ENCODE results near the gene SKP1.

Gene SKP1

DNA sequence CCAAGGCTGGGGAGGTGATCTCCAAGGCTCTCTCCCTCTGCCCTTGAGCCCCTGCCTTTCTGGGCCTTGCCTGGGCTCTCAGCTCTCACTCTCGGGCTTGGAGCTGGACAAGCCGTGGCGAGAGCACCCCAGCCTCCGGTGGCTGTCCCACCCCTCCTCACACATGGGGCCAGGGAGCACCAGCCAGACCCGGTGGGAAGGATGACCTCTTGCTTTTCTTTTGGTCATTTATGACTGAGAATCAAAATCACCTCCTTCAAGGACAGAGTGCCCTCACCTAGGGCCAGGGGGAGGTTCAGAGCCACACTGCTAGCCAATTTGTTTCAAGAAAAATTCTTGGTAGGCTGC lies 48.1 kb downstream of the SKP1 start:
- no peak for DNase-seq

DNA sequence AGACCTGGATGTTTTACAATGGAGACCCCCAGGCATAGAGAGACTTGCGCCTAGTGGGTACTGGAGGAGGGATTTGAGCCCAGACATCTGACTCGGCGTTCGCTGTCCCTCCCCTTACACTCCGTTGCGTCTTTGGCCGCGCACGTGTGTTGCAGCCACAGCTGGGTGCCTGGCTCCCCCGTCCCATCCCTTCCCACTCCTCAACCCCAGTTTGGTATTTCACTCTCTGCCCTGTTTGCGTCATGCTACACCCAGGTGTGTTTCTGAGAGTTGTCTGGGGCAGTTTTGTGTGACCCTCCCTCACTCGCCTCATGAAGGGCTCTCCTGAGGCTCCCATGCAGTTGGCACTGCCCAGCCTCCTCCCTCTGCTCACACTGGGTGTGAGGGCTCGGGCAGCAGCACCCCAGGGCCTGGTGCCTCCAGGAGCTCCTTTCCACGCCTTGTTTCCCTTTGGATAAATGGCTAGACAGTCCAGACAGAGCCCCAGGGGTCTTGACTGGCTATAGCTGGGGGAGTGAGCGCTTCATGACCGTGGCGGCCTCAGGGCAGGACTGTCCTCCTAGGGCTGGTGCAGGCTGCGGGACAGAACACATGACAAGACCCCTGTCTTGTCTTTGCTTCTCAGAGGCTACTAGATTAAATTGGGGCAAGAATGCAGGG lies 48.6 kb downstream of the SKP1 start:
- no peak for DNase-seq

DNA sequence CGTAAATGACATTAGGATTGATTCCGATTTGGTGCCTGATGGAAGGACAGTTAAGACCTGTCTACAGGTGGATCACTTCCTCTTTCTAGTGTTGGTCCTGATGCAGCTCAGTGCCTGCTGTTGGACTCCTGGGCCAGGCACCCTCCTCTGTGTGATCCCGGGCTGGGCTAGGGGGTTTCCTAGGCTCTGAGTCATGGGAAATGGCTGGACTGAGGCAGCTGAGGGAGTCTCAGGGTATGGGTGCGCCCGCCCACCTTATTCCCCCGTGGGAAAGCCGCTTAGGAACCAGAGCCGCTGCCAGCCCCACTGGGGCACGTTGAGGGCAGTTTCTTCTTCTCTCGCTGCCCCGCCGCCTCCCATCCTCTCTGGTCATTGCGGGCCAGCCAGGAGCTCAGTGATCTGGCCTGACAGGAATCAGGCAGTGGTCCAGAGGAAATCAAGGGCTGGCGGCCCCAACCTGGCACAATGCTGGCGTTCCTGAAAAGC lies 49.3 kb downstream of the SKP1 start:
- DNase-seq, result no peak

DNA sequence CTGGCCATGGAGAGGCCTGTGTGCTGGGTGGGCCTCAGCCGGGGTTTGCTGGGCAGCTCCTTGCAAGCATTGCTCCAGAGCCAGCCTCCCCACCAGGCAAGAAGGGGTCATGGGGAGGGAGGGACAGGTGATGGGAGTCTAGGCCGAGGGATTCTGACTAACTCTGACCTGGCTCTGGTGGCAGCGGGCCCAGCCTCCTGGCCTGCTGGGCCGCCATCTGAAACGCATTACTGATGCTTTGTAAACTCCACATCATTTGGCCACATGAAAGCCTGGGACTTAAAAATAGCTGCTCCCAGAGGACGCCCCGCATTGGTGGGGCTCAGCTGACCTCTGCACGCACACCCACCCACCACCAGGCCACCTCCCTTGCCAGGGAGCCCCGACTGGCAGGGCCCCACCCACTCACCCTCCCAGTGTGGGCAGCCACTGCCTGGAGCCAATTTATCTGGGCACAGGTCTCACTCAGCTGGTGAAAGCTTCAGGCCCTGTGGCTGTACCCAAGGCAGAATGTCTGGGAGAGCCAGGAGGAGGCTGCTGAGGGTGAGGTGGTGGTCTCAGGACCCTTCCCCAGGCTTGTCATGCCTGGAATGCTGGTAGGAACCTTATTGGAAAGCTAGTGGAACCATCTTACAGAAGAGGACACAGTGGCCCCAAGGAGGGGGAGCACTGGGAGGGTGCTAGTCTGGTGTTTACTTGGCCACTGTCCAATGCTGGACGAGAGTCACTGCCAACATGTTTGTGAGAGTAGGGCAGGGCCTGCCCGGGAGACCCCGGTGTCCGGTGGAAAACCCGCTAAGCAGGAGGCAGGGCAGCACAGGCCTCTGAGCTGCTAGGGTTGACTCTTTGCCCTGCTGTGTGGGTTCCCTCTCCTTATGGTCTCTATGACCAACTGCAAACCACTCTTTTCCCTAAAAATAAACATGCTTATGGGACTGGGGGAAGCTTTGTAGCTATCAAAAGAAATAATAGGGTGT lies 51.4 kb downstream of the SKP1 start:
- DNase-seq, result no peak

DNA sequence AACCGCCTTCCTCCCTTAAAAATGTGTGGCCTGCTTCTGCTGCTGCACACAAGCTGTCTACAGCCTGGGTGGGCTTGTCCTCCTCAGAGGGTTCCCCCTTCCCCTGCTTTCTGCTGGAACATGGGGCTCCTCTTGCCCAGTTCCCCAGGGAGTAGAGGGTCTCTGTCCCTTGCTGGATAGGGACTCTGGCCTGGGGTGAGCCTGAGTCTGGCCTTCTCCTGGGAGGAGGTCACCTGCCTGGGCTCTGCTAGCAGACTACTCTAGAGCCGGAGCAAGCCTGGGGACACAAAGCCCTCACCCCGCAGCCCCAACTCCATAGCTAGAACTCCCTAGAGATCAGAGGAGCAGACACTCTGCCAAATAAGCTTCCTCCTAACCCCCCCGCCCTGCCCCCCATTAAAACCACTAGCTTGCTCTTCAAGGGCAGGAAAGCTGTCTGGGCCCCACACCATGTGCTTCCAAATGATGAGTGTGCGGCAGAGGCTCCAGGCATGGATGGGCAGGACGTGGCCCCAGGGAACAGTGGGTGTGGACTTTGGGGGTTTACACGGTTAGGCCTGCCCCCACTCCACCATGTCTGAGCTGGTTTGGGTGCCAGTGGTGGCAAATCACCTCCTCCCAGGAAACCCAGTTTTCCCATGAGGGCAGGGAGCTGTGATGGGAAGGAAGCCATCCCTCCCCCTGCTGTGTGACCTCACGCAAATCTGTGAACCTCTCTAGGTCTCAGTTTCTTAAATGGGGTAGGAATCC lies 52.3 kb downstream of the SKP1 start:
- peak; percentile 81 for DNase-seq

DNA sequence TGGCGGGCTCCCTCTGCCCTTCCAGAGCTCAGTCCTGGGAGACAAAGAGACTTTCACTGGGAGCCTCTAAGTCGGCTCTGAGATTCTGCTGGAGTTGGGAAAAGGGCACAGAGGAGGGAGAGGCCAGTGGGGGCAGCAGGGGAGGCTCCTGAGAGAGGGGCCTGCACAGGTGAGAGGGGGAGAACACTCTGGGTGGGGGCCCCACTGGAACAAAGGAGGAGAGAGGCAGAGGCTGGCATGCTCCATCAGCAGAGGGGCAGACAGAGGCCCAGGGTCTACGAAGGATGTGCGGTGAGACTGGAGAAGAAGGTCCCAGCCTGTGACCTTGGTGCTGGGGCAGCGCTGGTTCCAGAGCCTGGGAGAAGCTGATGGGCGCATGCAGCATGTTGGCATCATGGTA lies 53.4 kb downstream of the SKP1 start:
- no peak for DNase-seq

DNA sequence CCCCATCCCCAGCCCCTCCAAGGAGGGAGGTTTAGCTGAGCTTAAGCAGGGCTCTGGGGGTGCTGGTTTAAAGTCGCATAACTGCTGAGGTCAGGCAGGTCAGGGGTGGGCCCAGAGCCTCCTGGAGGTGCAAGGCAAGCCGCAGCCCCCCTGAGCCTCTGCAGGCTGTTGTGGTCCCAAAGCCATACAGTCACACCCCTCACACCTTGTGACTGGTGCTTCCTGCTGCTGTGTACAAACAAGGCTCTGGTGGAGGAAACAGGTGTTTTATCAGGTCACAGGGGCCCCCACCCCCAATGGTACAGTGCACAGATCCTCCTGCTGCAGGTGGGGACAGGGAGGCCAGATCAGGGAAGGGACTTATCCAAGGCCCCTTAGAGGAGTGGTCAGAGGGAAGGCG lies 54.2 kb downstream of the SKP1 start:
- peak; percentile 78 for DNase-seq

DNA sequence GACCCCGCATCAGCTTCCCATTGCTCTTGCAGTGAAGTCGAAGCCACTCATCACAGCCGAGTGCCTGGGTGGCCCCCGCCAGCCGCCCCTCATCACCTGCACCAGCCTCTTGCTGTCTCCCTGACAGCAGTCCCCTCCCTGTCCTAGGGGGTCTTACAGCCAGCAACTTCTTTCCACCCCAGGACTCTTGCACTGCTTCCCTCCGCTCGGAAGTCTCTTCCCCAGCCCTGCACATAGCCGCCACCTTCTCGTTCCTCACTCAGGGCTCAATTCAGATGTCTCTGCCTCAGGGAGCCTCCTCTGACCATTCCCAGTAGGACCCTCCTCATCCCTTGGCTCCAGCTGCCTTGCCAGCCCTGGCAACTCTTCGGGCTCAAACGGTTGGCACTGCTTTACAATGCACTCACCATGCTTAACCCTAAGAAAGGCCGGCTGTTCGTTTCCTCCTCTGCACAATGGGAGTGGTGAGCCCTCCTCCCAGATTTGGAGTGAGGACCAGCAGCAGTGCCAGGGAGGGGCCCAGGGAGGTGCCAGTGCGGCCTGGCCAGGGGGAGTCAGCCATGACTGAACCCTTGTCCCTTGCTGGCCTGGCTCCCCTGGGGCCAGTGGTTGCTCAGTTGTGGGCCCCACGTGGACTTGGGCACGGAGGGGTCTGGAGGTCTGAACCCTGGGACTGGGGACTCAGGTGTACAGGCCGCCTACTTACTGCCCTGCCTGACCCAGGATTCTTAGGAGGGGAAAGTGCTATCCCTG lies 56.2 kb downstream of the SKP1 start:
- no peak for DNase-seq

DNA sequence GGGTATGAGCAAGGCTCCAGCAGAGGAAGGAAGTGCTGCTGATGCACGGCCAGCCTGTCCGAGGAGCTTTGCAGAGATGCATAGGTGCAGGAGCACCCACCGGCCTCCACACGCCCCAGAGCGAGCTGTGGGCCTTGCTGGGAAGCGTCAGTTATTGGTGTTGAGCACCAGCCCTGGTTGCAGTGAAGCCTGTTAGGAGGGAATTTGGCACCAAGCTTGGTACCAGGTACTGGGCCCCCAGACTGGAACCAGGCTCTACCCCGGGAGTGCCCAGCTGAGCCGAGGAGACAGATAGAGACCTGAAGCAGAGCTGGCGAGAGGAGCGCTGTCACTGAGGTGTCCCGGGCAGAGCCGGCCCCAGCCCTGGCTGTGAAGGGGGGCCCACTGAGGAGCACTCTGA lies 57.0 kb downstream of the SKP1 start:
- peak; percentile 60 for DNase-seq

DNA sequence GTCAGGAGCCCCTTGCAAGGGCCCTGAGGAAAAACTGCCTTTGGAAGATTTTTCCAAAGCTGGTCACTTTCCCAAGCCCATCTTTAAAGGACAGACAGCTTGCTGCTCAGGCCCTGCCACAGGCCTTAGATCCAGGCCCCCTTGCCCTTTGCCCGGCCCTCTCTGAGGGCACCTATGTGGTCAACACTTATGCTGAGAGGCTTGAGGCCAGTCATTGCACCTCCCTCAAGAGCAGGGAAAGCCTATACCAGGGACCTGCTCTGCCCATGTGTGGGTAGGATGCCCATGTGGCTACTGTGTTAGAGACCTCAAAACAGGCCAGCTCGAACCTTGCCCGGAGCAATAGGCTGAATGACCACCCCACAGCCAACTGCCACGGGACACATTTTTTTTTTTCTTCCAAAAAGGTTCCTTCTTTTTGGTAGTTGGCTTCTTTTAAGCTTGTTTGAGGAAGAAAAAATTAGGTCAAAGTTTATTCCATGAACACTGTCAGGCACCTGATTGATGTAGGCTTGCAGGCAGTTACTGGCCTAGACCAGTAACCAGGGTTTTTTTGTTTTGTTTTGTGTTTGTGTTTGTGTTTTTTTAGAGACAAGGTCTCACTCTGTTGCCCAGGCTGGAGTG lies 58.4 kb downstream of the SKP1 start:
- DNase-seq, result no peak

DNA sequence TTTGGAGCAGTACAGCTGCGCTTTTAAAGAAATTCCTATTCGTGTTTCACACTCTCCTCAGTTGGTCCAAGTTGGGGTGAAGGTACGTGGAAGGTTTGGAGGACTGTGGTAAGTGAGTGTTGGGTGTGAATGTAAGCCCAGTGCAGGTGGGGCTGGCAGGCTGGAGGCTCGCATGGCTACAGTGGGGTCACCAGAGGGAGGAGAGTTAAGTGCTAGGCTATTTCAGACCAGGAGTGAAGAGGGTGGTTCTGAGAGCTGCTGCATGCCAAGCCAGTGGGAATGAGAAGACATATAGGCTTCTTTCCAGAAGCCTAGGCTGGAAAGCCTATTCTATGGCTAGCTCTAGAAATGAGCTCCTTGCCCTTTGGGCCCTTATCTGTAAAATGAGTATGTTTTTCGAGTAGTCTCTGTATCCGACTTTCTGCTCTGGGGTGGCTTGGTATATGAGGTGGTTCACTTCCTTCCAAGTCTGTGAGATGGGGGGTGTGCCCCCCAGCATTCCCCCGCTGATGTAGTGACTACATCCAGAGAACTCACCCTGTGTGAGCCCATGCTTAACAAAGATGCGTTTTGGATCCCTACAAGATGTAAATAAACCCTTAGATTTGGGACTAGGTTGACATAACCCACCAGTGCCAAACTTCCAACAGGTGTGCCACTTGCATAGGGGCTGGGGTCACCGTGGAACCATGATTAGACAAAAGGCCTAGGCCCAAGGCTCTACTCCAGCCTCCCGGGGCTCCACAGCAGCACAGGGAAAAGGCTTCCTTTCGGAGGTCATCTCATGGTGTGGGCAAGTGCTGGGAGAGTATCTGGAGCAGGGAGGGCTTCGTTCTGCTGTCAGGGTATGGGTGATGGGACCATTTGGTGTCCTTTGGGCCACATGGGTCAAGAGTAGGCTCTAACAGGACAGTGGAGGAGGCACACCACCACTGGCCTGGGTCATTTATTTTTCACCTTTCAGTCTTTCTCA lies 59.7 kb downstream of the SKP1 start:
- peak; percentile 59 for DNase-seq

DNA sequence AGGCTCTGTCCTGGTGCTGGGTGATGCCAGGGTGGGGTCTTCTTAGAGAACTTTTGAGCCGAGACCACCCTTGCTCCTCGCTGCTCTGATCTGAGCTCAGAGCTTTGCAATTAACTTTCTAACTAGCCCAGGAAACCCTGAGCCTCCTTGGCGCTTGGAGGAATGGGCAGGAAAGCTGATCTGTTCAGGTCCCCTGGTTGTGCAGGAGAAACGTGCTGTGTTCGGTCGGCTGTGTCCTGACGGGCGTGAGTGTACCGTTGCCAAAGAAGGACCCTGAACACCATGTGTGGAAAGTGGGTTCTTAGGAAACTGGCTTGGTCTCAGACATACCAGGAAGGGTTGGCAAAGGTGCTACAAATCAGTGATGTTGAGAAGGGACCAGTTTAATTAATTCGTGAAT lies 60.5 kb downstream of the SKP1 start:
- DNase-seq, result no peak

DNA sequence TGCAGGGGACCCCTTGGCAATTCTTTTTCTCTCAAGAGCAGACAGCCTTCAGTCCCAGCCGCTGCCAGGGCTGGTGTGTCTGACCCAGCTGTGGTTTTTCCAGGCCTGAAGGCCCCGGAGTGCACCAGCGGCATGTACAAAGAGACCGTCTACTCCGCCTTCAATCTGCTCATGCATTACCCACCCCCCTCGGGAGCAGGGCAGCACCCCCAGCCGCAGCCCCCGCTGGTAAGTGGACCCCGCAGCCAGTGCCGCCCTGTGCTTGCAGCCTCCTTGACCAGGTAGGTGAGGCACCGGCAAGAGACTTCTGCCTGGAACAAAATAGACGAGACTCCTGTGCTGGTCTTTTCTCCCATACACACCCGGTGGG lies 61.0 kb downstream of the SKP1 start:
- DNase-seq, result no peak

DNA sequence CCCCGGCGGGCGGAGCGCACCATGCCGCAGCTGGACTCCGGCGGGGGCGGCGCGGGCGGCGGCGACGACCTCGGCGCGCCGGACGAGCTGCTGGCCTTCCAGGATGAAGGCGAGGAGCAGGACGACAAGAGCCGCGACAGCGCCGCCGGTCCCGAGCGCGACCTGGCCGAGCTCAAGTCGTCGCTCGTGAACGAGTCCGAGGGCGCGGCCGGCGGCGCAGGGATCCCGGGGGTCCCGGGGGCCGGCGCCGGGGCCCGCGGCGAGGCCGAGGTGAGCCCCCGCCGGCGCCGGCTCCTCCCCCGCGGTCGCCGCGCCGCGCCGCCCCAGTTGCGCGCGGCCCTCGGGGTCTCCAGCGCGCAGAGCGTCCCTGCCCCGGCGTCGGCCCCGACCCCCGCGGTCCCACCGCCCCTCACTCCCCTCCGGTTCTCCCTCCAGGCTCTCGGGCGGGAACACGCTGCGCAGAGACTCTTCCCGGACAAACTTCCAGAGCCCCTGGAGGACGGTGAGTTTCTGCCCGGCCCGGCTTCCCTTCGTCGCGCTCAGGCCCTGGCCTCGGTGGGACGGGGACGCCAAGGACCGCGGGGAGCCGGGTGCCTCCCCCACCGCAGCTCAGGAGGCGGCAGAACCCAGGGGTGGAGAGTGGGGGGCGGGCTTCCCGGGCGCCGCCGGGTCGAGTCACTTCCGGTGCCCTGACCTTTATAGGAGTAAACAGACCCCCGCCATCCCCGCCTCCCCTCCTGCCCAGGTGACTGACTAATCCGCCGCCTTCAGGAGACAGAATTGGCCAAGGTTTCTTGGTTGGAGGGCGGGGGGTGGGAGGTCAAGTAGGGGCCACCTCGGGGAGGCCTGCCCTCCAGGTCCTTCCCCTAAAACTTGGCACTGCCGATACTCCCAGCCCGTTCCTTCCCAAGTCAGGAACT lies 61.6 kb downstream of the SKP1 start:
- DNase-seq, result peak; percentile 96

DNA sequence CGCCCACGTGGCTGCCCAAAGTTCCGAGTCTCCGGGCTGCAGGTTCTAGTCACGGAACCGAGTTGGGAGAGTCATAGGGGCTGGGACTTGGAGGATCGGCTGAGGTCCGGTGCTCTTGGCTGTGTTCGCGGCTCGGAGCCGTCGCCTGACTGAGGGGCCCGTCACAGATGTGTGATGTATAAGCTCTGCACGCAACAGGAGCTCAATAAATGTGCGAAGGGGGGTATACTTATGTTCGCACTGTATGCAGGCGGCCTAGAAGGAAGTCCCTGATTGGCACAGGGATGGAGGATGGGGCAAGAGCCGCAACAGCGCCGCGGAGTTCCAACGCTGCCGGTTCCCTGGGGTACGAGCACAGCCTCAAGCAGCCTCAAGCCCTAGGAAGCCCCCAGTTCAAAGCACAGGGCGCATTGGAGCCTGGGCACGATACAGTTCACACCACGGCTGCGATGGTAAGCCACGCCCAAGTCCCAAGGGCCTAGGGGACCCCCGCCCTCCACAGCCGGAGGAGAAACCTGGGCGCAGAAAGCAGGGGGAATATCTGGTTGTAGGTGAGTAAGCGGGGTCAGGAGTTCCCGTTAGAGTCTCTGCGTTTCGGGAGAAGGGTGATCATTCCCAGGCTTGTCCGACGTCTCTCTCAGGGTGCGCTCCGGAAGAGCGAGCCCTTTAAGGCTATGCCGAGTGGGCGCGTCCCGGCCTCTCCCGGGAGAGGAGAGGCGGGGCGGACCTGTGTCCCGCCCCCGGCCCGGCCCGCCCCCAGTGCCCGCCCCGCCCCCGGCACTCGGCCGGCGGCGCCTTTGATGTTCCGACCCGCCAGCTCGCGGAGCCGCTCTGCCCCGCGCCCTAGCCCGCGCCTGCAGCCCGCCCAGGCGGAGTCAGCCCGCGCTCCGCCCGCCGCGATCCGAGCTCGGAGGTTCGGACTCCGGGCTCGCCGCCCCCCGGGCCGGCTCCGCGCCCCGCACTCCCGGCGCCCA lies 62.6 kb downstream of the SKP1 start, which contains the start of gene TCF7:
TSS of gene TCF7 (plus strand) at position 780 of the 974 bp plus-strand sequence. CDS start 226 bp downstream, outside the sequence.
- peak; percentile 85 for DNase-seq

DNA sequence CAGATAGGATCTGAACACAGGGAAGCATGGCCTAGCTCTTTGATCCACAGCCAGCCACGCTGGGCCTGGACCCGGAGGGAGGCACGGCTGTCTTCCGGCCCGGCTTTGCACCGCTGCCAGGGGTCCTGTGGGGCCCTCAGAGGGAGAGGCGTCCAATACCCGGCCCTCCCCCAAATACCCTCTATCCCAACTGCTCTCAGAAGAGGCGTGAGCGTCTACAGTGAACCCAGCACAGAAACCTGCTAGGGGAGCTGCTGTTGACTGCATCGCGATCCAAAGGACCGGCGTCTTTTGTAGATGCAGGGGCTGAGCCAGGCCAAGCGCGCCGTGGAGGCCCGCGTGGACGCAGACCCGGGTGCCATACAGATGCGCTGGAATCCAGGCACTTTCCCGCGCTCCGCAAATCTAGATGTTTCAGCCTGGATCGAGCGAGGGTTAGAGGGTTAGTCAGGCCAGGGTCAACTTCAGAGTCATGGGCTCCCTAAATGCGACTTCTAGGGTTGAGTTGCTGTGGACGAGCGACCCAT lies 63.3 kb downstream of the SKP1 start:
- peak; percentile 53 for DNase-seq

DNA sequence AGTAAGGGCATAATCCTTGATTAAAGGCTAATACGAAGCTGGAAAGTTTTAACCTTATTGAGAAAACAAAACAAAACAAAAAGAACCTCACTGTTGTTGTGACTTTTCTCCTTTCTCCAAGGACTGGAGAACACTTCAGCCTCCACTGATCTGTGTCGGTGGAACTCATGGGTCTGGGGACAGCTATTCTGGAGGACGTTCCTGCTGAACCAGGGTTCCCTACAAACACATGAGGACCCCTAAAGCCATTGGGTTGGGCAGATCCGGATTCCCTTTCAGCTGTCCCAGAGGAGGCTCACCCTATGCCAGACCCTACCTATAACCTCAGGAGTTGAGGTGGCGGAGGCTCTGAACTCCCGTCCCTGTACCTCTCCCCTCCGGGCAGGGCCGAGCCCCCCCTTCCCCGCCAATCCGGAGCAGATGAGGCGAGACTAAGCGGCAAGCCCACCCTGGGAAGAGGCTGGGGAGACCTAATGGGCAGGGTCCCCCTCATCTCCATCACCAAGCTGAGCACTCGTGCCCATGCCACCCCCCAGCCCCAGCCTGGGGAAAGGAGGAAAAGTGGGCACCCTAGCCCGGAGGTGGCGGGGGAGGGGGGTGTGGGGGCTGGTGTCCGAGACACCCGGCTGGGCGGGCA lies 63.9 kb downstream of the SKP1 start:
- DNase-seq, result no peak
